Keratinocyte (primary cell): ENCODE measurements around the gene RAB27B. TPM values are rescaled to one million over a fixed set of nuclear protein-coding genes. Genes with fewer than 3 reads are reported as not detected.

Source experiments
- DNase-seq: peaks from one replicate; pipeline ENCODE4 v3.0.0-alpha.2; 2011; ENCODE audit warnings: low read depth, missing footprints, low spot score
- FAIRE-seq: peaks from 2 replicates; lab custom pipeline; 2011; peaks lifted over from hg19 to GRCh38; lab: Jason Lieb, UNC
- H2AFZ ChIP-seq: 2 replicates; pipeline ENCODE4 v1.6.0; 2012; ENCODE audit warnings: low read length, control low read depth, inconsistent platforms; ENCODE audit not compliant: control insufficient read depth
- H3K27ac ChIP-seq: 2 replicates; pipeline ENCODE4 v1.5.1; 2011; ENCODE audit warnings: low read length; ENCODE audit not compliant: control insufficient read depth, insufficient read depth
- H3K27me3 ChIP-seq: 3 replicates; pipeline ENCODE4 v1.6.0; 2011; ENCODE audit warnings: low read length; ENCODE audit not compliant: control insufficient read depth, insufficient read depth; ENCODE audit errors: extremely low read depth
- H3K36me3 ChIP-seq, 2 experiments: 2 replicates in 1 of 2; 3 replicates in 1 of 2; pipeline ENCODE4 v1.5.1; 2011; ENCODE audit warnings: low read length in 2 of 2, mild to moderate bottlenecking in 1 of 2; ENCODE audit not compliant: control insufficient read depth in 2 of 2, insufficient read depth in 2 of 2; ENCODE audit errors: extremely low read depth in 1 of 2
- H3K4me1 ChIP-seq: 3 replicates; pipeline ENCODE4 v1.5.1; 2011; ENCODE audit warnings: low read length; ENCODE audit not compliant: control insufficient read depth, insufficient read depth; ENCODE audit errors: extremely low read depth
- H3K4me2 ChIP-seq: 3 replicates; pipeline ENCODE4 v1.6.0; 2011; ENCODE audit warnings: low read depth, low read length; ENCODE audit not compliant: control insufficient read depth, insufficient read depth; ENCODE audit errors: extremely low read depth
- H3K4me3 ChIP-seq, 3 experiments: fragments of 200-600 bp in 1 of 3; sonication (generic) in 1 of 3; 2 replicates in 2 of 3; 3 replicates in 1 of 3; pipeline ENCODE4 v1.5.1; 2011 to 2016; ENCODE audit warnings: low read length in 3 of 3, mild to moderate bottlenecking in 3 of 3, control low read depth in 2 of 3, inconsistent platforms in 1 of 3, low read depth in 1 of 3, mixed read lengths in 1 of 3, mixed run types in 1 of 3, moderate library complexity in 1 of 3; ENCODE audit not compliant: control insufficient read depth in 2 of 3, insufficient read depth in 2 of 3; ENCODE audit errors: extremely low read depth in 1 of 3
- H3K79me2 ChIP-seq: 2 replicates; pipeline ENCODE4 v1.6.0; 2012; ENCODE audit warnings: low read length; ENCODE audit not compliant: control insufficient read depth, insufficient read depth
- H3K9ac ChIP-seq: 3 replicates; pipeline ENCODE4 v1.6.0; 2011; ENCODE audit warnings: low read length; ENCODE audit not compliant: control insufficient read depth, insufficient read depth; ENCODE audit errors: extremely low read depth
- H3K9me1 ChIP-seq: 3 replicates; pipeline ENCODE4 v1.6.0; 2011; ENCODE audit warnings: low read length; ENCODE audit not compliant: control insufficient read depth, insufficient read depth; ENCODE audit errors: extremely low read depth
- H3K9me3 ChIP-seq: 2 replicates; pipeline ENCODE4 v1.5.1; 2012; ENCODE audit warnings: low read depth, low read length; ENCODE audit not compliant: control insufficient read depth
- H4K20me1 ChIP-seq: 3 replicates; pipeline ENCODE4 v1.6.0; 2011; ENCODE audit warnings: low read length; ENCODE audit not compliant: control insufficient read depth, insufficient read depth; ENCODE audit errors: extremely low read depth
- CTCF ChIP-seq, 3 experiments: IDR thresholded peaks in 1 of 3; conservative IDR thresholded peaks in 1 of 3; optimal IDR thresholded peaks in 1 of 3; 2 replicates in 2 of 3; 3 replicates in 1 of 3; pipeline versions ENCODE3 to v1.5.1; 2011; ENCODE audit warnings: low read length in 3 of 3, mild to moderate bottlenecking in 3 of 3, moderate library complexity in 2 of 3, control low read depth in 1 of 3, inconsistent platforms in 1 of 3; ENCODE audit not compliant: insufficient read depth in 2 of 3; ENCODE audit errors: extremely low read depth in 1 of 3
- EZH2 ChIP-seq: IDR thresholded peaks from one replicate; pipeline ENCODE4 v1.6.1; 2012; ENCODE audit warnings: inconsistent platforms, mild to moderate bottlenecking, low read length, moderate library complexity
- dilution Hi-C: fragments of 300-500 bp; cut with MboI; formaldehyde crosslinking; loops from one replicate; pipeline ENCODE4 v1.7.0; 2020; ENCODE audit warnings: low sequenced_read_pairs; ENCODE audit not compliant: extremely low pct_ligation_motif_present
- polyA plus RNA-seq, 5 experiments: library from polyadenylated mRNA; depleted of rRNA in 3 of 5; stranded (reverse) in 3 of 5; stranded (forward) in 1 of 5; unstranded in 1 of 5; fragments of >200 nt; gene quantifications; 1 replicate in 1 of 5; 2 replicates in 3 of 5; 3 replicates in 1 of 5; pipeline versions ENCODE4 v1.2.1 to v1.2.3, GENCODE V29; 2011 to 2012; ENCODE audit warnings: missing spikeins in 2 of 5, low read depth in 1 of 5, low replicate concordance in 1 of 5

Gene RAB27B
- polyA plus RNA-seq, 1 donor (not counting 4 experiments of a cell fraction or from before 2014, with no cell fraction given): 4.2 TPM

GRCh38 chr18:54900290-54900689 is 72.0 kb downstream of the RAB27B start:
- dilution Hi-C loops: no loop called here
- no peak for DNase-seq

GRCh38 chr18:54904581-54904980 is 76.3 kb downstream of the RAB27B start:
- H3K4me2 ChIP-seq: no peak overlapping the region
- H3K27ac ChIP-seq: no peak overlapping the region
- H3K9me3 ChIP-seq: no peaks in the 10 kb centered on the region
- H3K79me2 ChIP-seq: no peaks in the 10 kb centered on the region
- dilution Hi-C loops: no loop called here
- no peaks in the 10 kb centered on the region for H3K27me3 ChIP-seq
- H3K9ac ChIP-seq: no peak overlapping the region
- peak; percentile 5 for DNase-seq
- H2AFZ ChIP-seq: no peak overlapping the region
- no peak overlapping the region for H3K4me3 ChIP-seq
- no peaks in the 10 kb centered on the region for H3K36me3 ChIP-seq
- no peaks in the 10 kb centered on the region for H3K9me1 ChIP-seq
- no peaks in the 10 kb centered on the region for H3K4me1 ChIP-seq
- no peak for TF ChIP-seq CTCF (optimal IDR thresholded peaks at IDR 0.05 in 1 of 3, IDR thresholded peaks at IDR 0.05 in 1 of 3, conservative IDR thresholded peaks at IDR 0.05 in 1 of 3; ENCODE audit: extremely low read depth in 1 of 3, insufficient read depth in 2 of 3, low read length in 3 of 3)
- no peak for TF ChIP-seq EZH2
- peak; percentile 36 for FAIRE-seq
- no peaks in the 10 kb centered on the region for H4K20me1 ChIP-seq

More at GRCh38 chr18:54900290-54900689, 72.0 kb downstream of the RAB27B start:
- Histone ChIP-seq H3K9me3 (no peaks in the 10 kb centered on the region), H3K4me1 (no peaks in the 10 kb centered on the region), H4K20me1 (no peaks in the 10 kb centered on the region), H3K79me2 (no peaks in the 10 kb centered on the region), H3K9me1 (no peaks in the 10 kb centered on the region), H3K9ac (no peak overlapping the region), H3K27me3 (no peaks in the 10 kb centered on the region), H3K27ac (no peak overlapping the region), H3K36me3 (no peaks in the 10 kb centered on the region), H3K4me2 (no peak overlapping the region), H3K4me3 (no peak overlapping the region), H2AFZ (no peak overlapping the region)
- no peak for FAIRE-seq
- TF ChIP-seq EZH2 (no peak), CTCF (optimal IDR thresholded peaks at IDR 0.05 in 1 of 3, IDR thresholded peaks at IDR 0.05 in 1 of 3, conservative IDR thresholded peaks at IDR 0.05 in 1 of 3; ENCODE audit: extremely low read depth in 1 of 3, insufficient read depth in 2 of 3, low read length in 3 of 3) (no peak)
